MCF 10A (cell line): Measurements from ENCODE around the gene CCDC150. TPM values are rescaled to one million over a fixed set of nuclear protein-coding genes. Genes with fewer than 3 reads are reported as not detected.

Source experiments
- BruUV-seq: library from RNA; stranded (reverse); fragments of 400-500 nt; replicated peaks from 2 replicates; lab custom pipeline; 2021; lab: Mats Ljungman, UMichigan
- CTCF ChIA-PET: fragments of 300-600 bp; sonication (Branson Sonifier 250); formaldehyde crosslinking; extraction: SDS; loops from one replicate; lab custom pipeline; 2021; ENCODE audit warnings: antibody characterized with exemption, inconsistent platforms; lab: Yijun Ruan, JAX
- POLR2A ChIA-PET: fragments of 300-600, 350-650 bp; sonication (Branson Sonifier 250); formaldehyde crosslinking; extraction: SDS; loops from one replicate; lab custom pipeline; 2020; ENCODE audit warnings: antibody characterized with exemption, inconsistent platforms; lab: Yijun Ruan, JAX
- DNase-seq: peaks from one replicate; pipeline ENCODE4 v3.0.0-alpha.2; 2018; ENCODE audit not compliant: unreplicated experiment
- H3K27ac Mint-ChIP-seq: one replicate; pipeline ENCODE4 v1.8.0; 2022; ENCODE audit warnings: mild to moderate bottlenecking, low read depth, mixed read lengths; ENCODE audit not compliant: unreplicated experiment
- H3K27me3 Mint-ChIP-seq: one replicate; pipeline ENCODE4 v1.8.0; 2022; ENCODE audit warnings: mixed read lengths; ENCODE audit not compliant: insufficient read depth, unreplicated experiment
- H3K36me3 Mint-ChIP-seq: one replicate; pipeline ENCODE4 v1.8.0; 2022; ENCODE audit warnings: mild to moderate bottlenecking, moderate library complexity, mixed read lengths; ENCODE audit not compliant: insufficient read depth, unreplicated experiment
- H3K4me1 Mint-ChIP-seq: one replicate; pipeline ENCODE4 v1.8.0; 2022; ENCODE audit warnings: mixed read lengths; ENCODE audit not compliant: insufficient read depth, unreplicated experiment
- H3K4me3 Mint-ChIP-seq: one replicate; pipeline ENCODE4 v1.8.0; 2022; ENCODE audit warnings: mild to moderate bottlenecking, moderate library complexity, mixed read lengths; ENCODE audit not compliant: unreplicated experiment
- H3K9me3 Mint-ChIP-seq: one replicate; pipeline ENCODE4 v1.8.0; 2022; ENCODE audit warnings: mixed read lengths; ENCODE audit not compliant: unreplicated experiment
- CTCF ChIP-seq: fragments of 200-600 bp; IDR thresholded peaks from one replicate; pipeline ENCODE4 v1.8.0; 2022; ENCODE audit warnings: antibody characterized with exemption, mild to moderate bottlenecking; ENCODE audit not compliant: unreplicated experiment
- intact Hi-C: fragments of 100-400 bp; cut with micrococcal nuclease; formaldehyde crosslinking; loops from 2 replicates; pipeline ENCODE4 v1.14.1; 2022
- total RNA-seq: library from RNA; stranded (reverse); gene quantifications from 2 replicates; pipeline ENCODE4 v1.2.3, GENCODE V29; 2022

Gene CCDC150
- total RNA-seq, 1 experiment from 2014 or later = 8.1 TPM

DNA sequence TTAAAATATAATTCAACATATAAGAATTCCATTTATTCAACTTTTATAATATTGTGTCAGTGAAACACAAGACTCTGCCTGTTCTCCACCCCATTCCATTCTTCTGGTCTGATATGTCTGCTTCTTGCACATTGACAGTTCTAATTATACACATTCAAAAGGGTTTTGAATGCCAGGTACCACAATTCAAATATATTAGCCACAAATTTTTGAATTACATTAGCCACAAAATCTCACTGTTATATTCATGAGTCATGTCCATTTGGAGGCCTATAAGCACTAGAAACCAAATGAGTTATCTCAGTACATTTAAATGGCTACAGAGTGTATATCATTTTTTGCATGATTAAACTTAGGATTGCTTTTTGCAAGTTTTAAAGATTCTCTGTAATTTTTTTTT is 72.1 kb downstream of the CCDC150 start:
- TF ChIP-seq CTCF = no peak
- intact Hi-C loops = no loop called here
- BruUV-seq = no TSS peak
- ChIA-PET POLR2A (interaction anchor here (0.6 kb wide), 1 partner anchor 142 kb away, joined by 3 read pairs; no protein-coding TSS in a partner anchor), CTCF (interaction anchor here (0.7 kb wide), 1 partner anchor 20 kb away, joined by 3 read pairs; no protein-coding TSS in a partner anchor)
- DNase-seq = no peak
- Mint-ChIP-seq H3K4me3 (no peak overlapping the region), H3K27ac (no peak overlapping the region), H3K27me3 (no peaks in the 10 kb centered on the region), H3K9me3 (peaks cover 20% of the 10 kb centered on the region), H3K36me3 (peaks cover 11% of the 10 kb centered on the region), H3K4me1 (no peaks in the 10 kb centered on the region)

DNA sequence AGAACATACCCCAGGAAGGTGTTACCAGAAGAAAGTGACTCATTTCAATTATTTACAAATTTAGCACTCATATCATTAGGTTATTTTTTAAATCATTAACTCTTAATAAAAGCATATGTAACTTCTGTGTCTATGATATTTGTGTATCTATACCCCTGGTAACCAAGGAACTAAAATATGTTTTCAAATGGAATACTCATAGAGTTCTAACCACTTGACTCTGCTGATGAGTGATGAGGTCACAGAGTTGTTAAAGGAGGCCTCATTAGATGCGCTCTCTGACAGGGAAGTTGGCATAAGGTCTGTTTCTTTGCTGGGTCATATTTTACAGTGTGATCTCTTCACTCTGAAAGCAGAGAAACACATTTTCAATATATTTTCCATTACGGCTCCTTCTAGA is 73.4 kb downstream of the CCDC150 start:
- no peak for DNase-seq
- CTCF ChIA-PET = no interaction called here
- no TSS peak for BruUV-seq
- TF ChIP-seq CTCF = no peak
- Mint-ChIP-seq H3K4me3 (no peak overlapping the region), H3K27ac (no peak overlapping the region), H3K36me3 (peaks cover 11% of the 10 kb centered on the region), H3K9me3 (peaks cover 13% of the 10 kb centered on the region), H3K4me1 (no peaks in the 10 kb centered on the region), H3K27me3 (no peaks in the 10 kb centered on the region)
- intact Hi-C loops = no loop called here
- POLR2A ChIA-PET = no interaction called here

- Mint-ChIP-seq H3K4me1 (no peaks in the 10 kb centered on the region), H3K27me3 (no peaks in the 10 kb centered on the region), H3K9me3 (no peaks in the 10 kb centered on the region), H3K36me3 (peaks cover under 1% of the 10 kb centered on the region), H3K27ac (peak overlapping the region; percentile 4), H3K4me3 (no peak overlapping the region)
- no peak for DNase-seq
- no TSS peak for BruUV-seq
- ChIA-PET POLR2A (interaction anchor here (0.6 kb wide), 1 partner anchor 229 kb away, joined by 4 read pairs; no protein-coding TSS in a partner anchor), CTCF (interaction anchor here (0.5 to 1.1 kb wide), 2 partner anchors 126 to 659 kb away, joined by 5 to 6 read pairs; no protein-coding TSS in a partner anchor)
- TF ChIP-seq CTCF = no peak
- intact Hi-C loops = no loop called here
Measured at GRCh38 chr2:196718419-196719109, 79.0 kb downstream of the CCDC150 start.

- no peak overlapping the region for H3K4me3 Mint-ChIP-seq
- H3K4me1 Mint-ChIP-seq = no peaks in the 10 kb centered on the region
- POLR2A ChIA-PET = no interaction called here
- CTCF ChIA-PET = interaction anchor here (0.6 to 1.1 kb wide), 2 partner anchors 10 to 127 kb away, joined by 4 to 5 read pairs; no protein-coding TSS in a partner anchor
- intact Hi-C loops = no loop called here
- no peak for DNase-seq
- peak overlapping the region; percentile 4 for H3K27ac Mint-ChIP-seq
- no peaks in the 10 kb centered on the region for H3K36me3 Mint-ChIP-seq
- no peaks in the 10 kb centered on the region for H3K27me3 Mint-ChIP-seq
- no peaks in the 10 kb centered on the region for H3K9me3 Mint-ChIP-seq
- no peak for TF ChIP-seq CTCF
- no TSS peak for BruUV-seq
Measured at GRCh38 chr2:196719110-196719872, 79.8 kb downstream of the CCDC150 start.
